Ectodermal cell (in vitro differentiated cells): ENCODE results near the gene AKR1C8.
"Not testable (repeated sequence)": the region's sequence is repeated elsewhere in the genome, so short reads cannot be mapped to it uniquely, and the experiment has no call there.

Experiments
- H3K27ac ChIP-seq: 2 replicates; pipeline ENCODE4 v1.7.0; 2013; ENCODE audit warnings: mild to moderate bottlenecking, low read depth, low read length; ENCODE audit not compliant: insufficient read depth, poor library complexity, severe bottlenecking
- H3K27me3 ChIP-seq: 2 replicates; pipeline ENCODE4 v1.7.0; 2013; ENCODE audit warnings: mild to moderate bottlenecking, low read length; ENCODE audit not compliant: insufficient read depth, control insufficient read depth, poor library complexity, severe bottlenecking
- H3K36me3 ChIP-seq: one replicate; pipeline ENCODE4 v1.7.0; 2013; ENCODE audit warnings: low read length; ENCODE audit not compliant: control insufficient read depth, insufficient read depth
- H3K4me1 ChIP-seq: one replicate; pipeline ENCODE4 v1.7.0; 2013; ENCODE audit warnings: low read length; ENCODE audit not compliant: control insufficient read depth, insufficient read depth
- H3K4me3 ChIP-seq: 2 replicates; pipeline ENCODE4 v1.7.0; 2013; ENCODE audit warnings: low read depth, low read length, control low read depth; ENCODE audit not compliant: insufficient read depth
- H3K9me3 ChIP-seq: 2 replicates; pipeline ENCODE4 v1.7.0; 2013; ENCODE audit warnings: mild to moderate bottlenecking, low read length, moderate library complexity; ENCODE audit not compliant: control insufficient read depth
- WGBS, 2 experiments: methylation state at CpG; one replicate each; pipeline ENCODE4 v1.1.7; 2013; ENCODE audit warnings: missing lambda C conversion rate in 2 of 2; 5-methylcytosine and 5-hydroxymethylcytosine counted together

Gene AKR1C8

GRCh38 chr10:5146920-5147254, 38.1 kb downstream of the AKR1C8 start:
- no peaks in the 10 kb centered on the region for H3K4me1 ChIP-seq
- H3K27ac ChIP-seq = no peak overlapping the region
- H3K9me3 ChIP-seq = no peaks in the 10 kb centered on the region
- H3K27me3 ChIP-seq = no peaks in the 10 kb centered on the region
- no peaks in the 10 kb centered on the region for H3K36me3 ChIP-seq
- H3K4me3 ChIP-seq = no peak overlapping the region
- WGBS, 2 experiments = 89 to 93% methylated on average over 5 of the region's 5 CpGs

- H3K4me3 ChIP-seq = no peak overlapping the region
- no peak overlapping the region for H3K27ac ChIP-seq
- H3K36me3 ChIP-seq = no peaks in the 10 kb centered on the region
- H3K27me3 ChIP-seq = no peaks in the 10 kb centered on the region
- H3K9me3 ChIP-seq = no peaks in the 10 kb centered on the region
- H3K4me1 ChIP-seq = no peaks in the 10 kb centered on the region
- 84 to 88% methylated on average over 5 of the region's 5 CpGs for WGBS, 2 experiments
Measured at GRCh38 chr10:5143137-5143536, 41.8 kb downstream of the AKR1C8 start.

- no peaks in the 10 kb centered on the region for H3K9me3 ChIP-seq
- no peaks in the 10 kb centered on the region for H3K4me1 ChIP-seq
- no peak overlapping the region for H3K27ac ChIP-seq
- no peak overlapping the region for H3K4me3 ChIP-seq
- H3K36me3 ChIP-seq = no peaks in the 10 kb centered on the region
- 84 to 89% methylated on average over 3 to 4 of the region's 4 CpGs for WGBS, 2 experiments
- no peaks in the 10 kb centered on the region for H3K27me3 ChIP-seq
Measured at GRCh38 chr10:5142199-5142598, 42.8 kb downstream of the AKR1C8 start.

- H3K4me1 ChIP-seq, H3K27ac ChIP-seq, H3K36me3 ChIP-seq, H3K27me3 ChIP-seq, H3K4me3 ChIP-seq, H3K9me3 ChIP-seq: not testable (repeated sequence)
- 43 to 57% methylated on average over 3 to 4 of the region's 4 CpGs for WGBS, 2 experiments
Measured at GRCh38 chr10:5137699-5138098, 47.3 kb downstream of the AKR1C8 start.

GRCh38 chr10:5136468-5137087, 48.4 kb downstream of the AKR1C8 start:
- Histone ChIP-seq H3K4me1 (no peaks in the 10 kb centered on the region), H3K27me3 (no peaks in the 10 kb centered on the region), H3K4me3 (no peak overlapping the region), H3K27ac (no peak overlapping the region), H3K9me3 (no peaks in the 10 kb centered on the region), H3K36me3 (no peaks in the 10 kb centered on the region)
- WGBS, 2 experiments = 100% methylated on average over 1 of the region's 1 CpG; no CpG with 5 or more reads in 1 of the 2 experiments

- no peak overlapping the region for H3K27ac ChIP-seq
- H3K9me3 ChIP-seq = no peaks in the 10 kb centered on the region
- no peak overlapping the region for H3K4me3 ChIP-seq
- WGBS, 2 experiments = 100% methylated on average over 1 of the region's 2 CpGs; no CpG with 5 or more reads in 1 of the 2 experiments
- no peaks in the 10 kb centered on the region for H3K27me3 ChIP-seq
- no peaks in the 10 kb centered on the region for H3K36me3 ChIP-seq
- no peaks in the 10 kb centered on the region for H3K4me1 ChIP-seq
Measured at GRCh38 chr10:5135581-5135980, 49.4 kb downstream of the AKR1C8 start.

- 92 to 96% methylated on average over 3 of the region's 3 CpGs for WGBS, 2 experiments
Measured at GRCh38 chr10:5125315-5126044, 59.5 kb downstream of the AKR1C8 start.

GRCh38 chr10:5123886-5124285, 61.1 kb downstream of the AKR1C8 start:
- Histone ChIP-seq H3K27me3 (no peaks in the 10 kb centered on the region), H3K27ac (no peak overlapping the region), H3K4me1 (no peaks in the 10 kb centered on the region), H3K4me3 (no peak overlapping the region), H3K36me3 (no peaks in the 10 kb centered on the region), H3K9me3 (no peaks in the 10 kb centered on the region)

More at GRCh38 chr10:5125315-5126044, 59.5 kb downstream of the AKR1C8 start:
- Histone ChIP-seq H3K36me3 (no peaks in the 10 kb centered on the region), H3K9me3 (no peaks in the 10 kb centered on the region), H3K27ac (no peak overlapping the region), H3K4me3 (no peak overlapping the region), H3K4me1 (no peaks in the 10 kb centered on the region), H3K27me3 (no peaks in the 10 kb centered on the region)

- 94 to 97% methylated on average over 3 to 5 of the region's 5 CpGs for WGBS, 2 experiments
- H3K27ac ChIP-seq = not testable (repeated sequence)
Measured at GRCh38 chr10:5119997-5120396, 65.0 kb downstream of the AKR1C8 start.

GRCh38 chr10:5117026-5117425, 67.9 kb downstream of the AKR1C8 start:
- H3K9me3 ChIP-seq = no peaks in the 10 kb centered on the region
- WGBS, 2 experiments = 90 to 98% methylated on average over 3 of the region's 3 CpGs
- H3K27ac ChIP-seq = no peak overlapping the region
- no peaks in the 10 kb centered on the region for H3K36me3 ChIP-seq
- no peak overlapping the region for H3K4me3 ChIP-seq
- no peaks in the 10 kb centered on the region for H3K27me3 ChIP-seq
- no peaks in the 10 kb centered on the region for H3K4me1 ChIP-seq

More at GRCh38 chr10:5119997-5120396, 65.0 kb downstream of the AKR1C8 start:
- H3K27me3 ChIP-seq, H3K9me3 ChIP-seq, H3K4me3 ChIP-seq, H3K36me3 ChIP-seq, H3K4me1 ChIP-seq: not testable (repeated sequence)
